Neural progenitor cell (in vitro differentiated cells): ENCODE data around the gene ARHGAP22.

Source experiments
- EZH2 ChIP-seq: fragments of 200-600 bp; sonication (generic); IDR thresholded peaks from 2 replicates; pipeline ENCODE4 v1.6.1; 2017; ENCODE audit warnings: antibody characterized with exemption, mild to moderate bottlenecking, moderate library complexity
- TF ChIP-seq, protein P1 (sequence below): fragments of 200-600 bp; sonication (generic); IDR thresholded peaks from 2 replicates; pipeline ENCODE4 v1.5.1; 2017; ENCODE audit warnings: antibody characterized with exemption, mild to moderate bottlenecking

DNA sequence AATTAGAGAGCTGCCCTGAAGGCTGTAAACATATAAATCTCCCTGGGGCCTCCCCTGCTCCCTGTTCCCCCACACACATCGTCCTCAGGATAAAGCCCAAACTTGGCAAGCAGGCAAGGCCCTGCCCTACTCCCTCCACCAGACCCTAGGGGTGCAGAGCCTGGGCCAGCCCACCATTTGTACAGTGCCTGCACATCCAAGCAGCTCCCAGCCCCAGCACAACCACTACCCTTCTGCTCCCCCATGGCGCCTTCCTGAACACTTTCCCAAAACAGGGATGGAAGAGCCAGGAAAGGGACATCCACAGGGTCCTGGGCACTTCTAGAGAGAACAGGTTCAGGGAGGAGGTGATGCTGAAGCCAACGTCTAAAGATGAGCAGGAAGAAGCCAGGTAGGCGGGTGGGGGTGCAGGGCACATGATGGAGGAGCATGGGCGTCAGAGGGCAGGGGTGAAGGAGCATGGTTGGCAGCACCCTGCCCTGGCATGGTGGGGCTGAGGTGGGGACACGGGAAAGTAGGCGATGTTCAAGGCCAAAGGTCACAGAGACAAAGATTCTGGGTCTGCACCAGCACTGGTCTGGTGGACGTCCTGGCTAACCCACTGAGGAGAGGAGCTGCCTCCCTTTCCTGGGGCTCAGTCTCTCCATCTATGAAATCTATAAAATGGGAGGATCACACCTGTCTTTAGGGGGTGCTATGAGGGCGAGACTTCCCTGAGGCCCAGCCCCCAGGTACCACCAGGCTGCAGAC is 140.6 kb downstream of the ARHGAP22 start:
- TF ChIP-seq, protein P1, sequence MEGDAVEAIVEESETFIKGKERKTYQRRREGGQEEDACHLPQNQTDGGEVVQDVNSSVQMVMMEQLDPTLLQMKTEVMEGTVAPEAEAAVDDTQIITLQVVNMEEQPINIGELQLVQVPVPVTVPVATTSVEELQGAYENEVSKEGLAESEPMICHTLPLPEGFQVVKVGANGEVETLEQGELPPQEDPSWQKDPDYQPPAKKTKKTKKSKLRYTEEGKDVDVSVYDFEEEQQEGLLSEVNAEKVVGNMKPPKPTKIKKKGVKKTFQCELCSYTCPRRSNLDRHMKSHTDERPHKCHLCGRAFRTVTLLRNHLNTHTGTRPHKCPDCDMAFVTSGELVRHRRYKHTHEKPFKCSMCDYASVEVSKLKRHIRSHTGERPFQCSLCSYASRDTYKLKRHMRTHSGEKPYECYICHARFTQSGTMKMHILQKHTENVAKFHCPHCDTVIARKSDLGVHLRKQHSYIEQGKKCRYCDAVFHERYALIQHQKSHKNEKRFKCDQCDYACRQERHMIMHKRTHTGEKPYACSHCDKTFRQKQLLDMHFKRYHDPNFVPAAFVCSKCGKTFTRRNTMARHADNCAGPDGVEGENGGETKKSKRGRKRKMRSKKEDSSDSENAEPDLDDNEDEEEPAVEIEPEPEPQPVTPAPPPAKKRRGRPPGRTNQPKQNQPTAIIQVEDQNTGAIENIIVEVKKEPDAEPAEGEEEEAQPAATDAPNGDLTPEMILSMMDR = no peak
- TF ChIP-seq EZH2 = no peak
